ENCODE data around the gene SPTBN1.

Gene SPTBN1

DNA sequence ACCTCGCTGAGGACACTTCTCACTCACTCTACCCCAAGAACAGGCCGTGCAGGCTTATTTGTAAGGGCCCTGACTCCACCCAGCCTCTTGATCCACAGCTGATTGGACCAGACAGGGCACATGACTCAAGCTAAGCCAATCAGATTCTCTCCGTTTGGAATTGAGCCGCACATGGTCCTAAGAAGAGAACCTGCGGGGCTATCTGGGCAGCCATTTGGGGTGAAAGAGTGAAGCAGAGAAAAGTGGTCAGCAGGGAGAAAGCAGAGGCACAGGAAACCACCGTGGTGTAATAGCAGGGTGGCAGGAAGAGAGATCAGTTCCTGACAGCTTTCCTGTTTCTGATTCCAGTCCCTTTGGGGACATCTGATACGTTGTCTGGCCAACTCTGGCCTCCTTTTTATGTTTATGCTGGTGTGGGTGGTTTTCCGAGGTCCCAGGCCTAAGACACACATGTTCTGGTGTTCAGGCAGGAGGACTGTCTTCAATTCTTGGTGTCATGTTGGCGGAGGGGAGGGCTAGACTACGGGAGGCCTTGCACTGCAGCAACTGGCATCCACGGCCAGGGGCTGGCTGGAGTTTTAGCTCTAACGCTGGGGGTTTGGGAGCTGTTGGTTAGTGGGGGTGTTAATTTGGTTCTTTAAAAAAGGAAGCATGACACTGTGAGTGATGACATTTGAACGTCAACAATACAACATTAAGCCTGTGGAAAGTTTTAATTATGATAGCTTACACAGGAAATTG, 26.1 kb upstream of the SPTBN1 start:
- no peak for DNase-seq (ENCODE audit: low read depth, low spot score)
- no peaks in the 10 kb centered on the region for H3K9me3 ChIP-seq (ENCODE audit: low read depth, low read length)
- no peaks in the 10 kb centered on the region for H3K36me3 ChIP-seq (ENCODE audit: insufficient read depth, low read length)
- no peak for TF ChIP-seq FOXP2 (optimal IDR thresholded peaks at IDR 0.05; ENCODE audit: control extremely low read depth, extremely low read length, insufficient read depth)
- TF ChIP-seq EZH2 (IDR thresholded peaks at IDR 0.05), result no peak
- no peak for TF ChIP-seq POLR2AphosphoS5 (IDR thresholded peaks at IDR 0.05; ENCODE audit: borderline replicate concordance, low read depth, low read length)
- no peak overlapping the region for H3K9ac ChIP-seq (ENCODE audit: insufficient read length)
- no peak overlapping the region for H3K27ac ChIP-seq
- no peak overlapping the region for H3K4me3 ChIP-seq

DNA sequence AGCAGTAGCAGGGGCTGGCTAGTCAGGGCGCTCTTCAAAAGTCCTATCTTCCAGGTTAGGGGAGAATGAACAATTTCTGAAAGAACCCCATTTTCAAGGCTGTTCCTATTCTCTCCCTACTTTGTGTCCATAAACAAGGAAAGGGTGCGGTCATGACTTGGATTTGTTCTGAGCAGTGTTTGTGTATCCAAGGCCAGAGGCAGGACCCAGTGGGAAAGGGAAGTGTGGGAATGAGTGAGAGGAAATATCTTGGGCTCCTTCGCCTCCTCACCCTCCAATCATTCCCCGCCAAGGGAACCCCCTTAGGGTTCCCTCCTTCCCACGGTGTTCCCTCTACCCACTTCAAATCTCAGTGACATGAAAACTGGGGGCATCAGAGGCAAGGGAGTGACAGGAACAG, 25.5 kb upstream of the SPTBN1 start:
- DNase-seq (ENCODE audit: low read depth, low spot score), result no peak
- Histone ChIP-seq H3K9ac (ENCODE audit: insufficient read length) (no peak overlapping the region), H3K9me3 (ENCODE audit: low read depth, low read length) (no peaks in the 10 kb centered on the region), H3K27ac (no peak overlapping the region), H3K4me3 (no peak overlapping the region), H3K36me3 (ENCODE audit: insufficient read depth, low read length) (no peaks in the 10 kb centered on the region)
- TF ChIP-seq EZH2 (IDR thresholded peaks at IDR 0.05) (no peak), POLR2AphosphoS5 (IDR thresholded peaks at IDR 0.05; ENCODE audit: borderline replicate concordance, low read depth, low read length) (no peak), FOXP2 (optimal IDR thresholded peaks at IDR 0.05; ENCODE audit: control extremely low read depth, extremely low read length, insufficient read depth) (no peak)

DNA sequence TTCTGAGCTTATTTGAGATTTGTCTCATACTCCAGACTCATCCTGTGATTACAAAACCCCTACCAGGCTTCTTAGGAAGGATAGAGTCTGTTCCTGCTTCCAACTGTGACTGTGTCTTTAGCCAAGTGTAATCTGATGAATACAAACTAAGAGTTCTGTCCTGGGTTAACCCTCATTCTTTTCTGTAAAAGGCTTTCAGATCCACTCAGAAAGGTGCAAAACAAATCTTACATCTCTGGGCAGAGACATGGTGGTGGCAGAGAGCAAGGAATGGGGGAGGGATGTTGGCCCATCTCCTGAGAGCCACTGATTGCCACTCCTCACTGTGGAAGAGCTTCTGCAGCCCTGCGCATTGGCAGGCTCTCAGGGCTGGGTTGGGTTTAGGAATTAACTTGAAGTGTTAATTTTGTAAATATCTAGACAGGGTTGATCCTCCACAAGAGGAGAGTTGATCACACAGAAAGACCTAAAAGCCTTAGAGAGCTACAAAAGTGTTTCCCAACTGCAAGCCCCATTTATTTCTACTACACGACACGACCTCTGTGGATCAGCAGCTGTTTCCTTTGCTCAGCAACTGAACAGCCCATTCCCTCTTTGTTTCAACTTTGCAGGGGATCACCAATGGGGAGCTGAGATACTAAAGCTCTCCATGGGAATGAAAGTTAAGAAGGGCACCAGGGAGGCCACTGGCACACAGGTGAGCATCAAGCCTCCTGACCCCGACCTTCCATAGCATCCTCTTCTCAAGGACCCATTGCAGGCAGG, 23.7 kb upstream of the SPTBN1 start:
- no peaks in the 10 kb centered on the region for H3K9me3 ChIP-seq (ENCODE audit: low read depth, low read length)
- TF ChIP-seq EZH2 (IDR thresholded peaks at IDR 0.05), result no peak
- TF ChIP-seq FOXP2 (optimal IDR thresholded peaks at IDR 0.05; ENCODE audit: control extremely low read depth, extremely low read length, insufficient read depth), result no peak
- TF ChIP-seq POLR2AphosphoS5 (IDR thresholded peaks at IDR 0.05; ENCODE audit: borderline replicate concordance, low read depth, low read length), result no peak
- no peak overlapping the region for H3K27ac ChIP-seq
- DNase-seq (ENCODE audit: low read depth, low spot score), result no peak
- H3K9ac ChIP-seq (ENCODE audit: insufficient read length), result no peak overlapping the region
- H3K36me3 ChIP-seq (ENCODE audit: insufficient read depth, low read length), result no peaks in the 10 kb centered on the region
- no peak overlapping the region for H3K4me3 ChIP-seq

DNA sequence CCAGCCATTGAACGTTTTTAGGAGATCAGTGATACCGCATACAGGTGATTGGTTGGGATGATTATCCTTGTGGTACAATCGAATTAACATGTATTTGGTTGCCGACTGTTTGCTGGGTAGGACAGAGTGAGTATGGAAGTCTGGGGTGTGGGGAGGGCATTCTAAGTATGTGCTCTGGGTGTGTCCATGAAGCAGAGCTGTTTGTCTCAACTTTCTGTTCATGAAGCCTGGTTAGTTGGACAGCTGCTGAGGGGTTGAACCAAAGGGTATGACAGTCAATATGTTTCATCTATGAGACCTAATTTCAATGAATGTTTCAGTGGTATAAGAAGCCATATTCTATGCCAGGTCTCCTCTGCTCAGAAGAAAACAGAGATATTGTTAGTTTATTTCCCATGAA, 21.9 kb upstream of the SPTBN1 start:
- no peak for DNase-seq (ENCODE audit: low read depth, low spot score)
- H3K27ac ChIP-seq, result no peak overlapping the region
- no peaks in the 10 kb centered on the region for H3K9me3 ChIP-seq (ENCODE audit: low read depth, low read length)

DNA sequence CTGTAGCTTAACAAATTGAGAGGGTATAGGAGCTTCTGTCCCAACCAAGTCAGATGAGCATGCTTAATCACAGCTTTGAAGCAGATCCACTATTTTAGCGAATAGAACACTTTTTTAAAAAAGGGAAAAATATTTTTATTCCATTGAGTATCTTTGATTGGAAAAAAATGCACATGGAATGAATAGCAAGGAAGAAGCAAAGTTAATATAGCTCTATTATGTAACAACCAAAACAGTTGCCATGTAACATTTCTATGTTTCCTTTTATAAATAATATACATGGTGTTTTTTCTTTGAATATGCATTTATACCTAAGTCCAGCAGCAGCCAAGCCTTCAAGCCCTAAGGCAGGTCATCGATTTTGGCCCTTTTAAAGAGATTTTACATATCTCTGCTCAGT, 21.4 kb upstream of the SPTBN1 start:
- TF ChIP-seq FOXP2 (optimal IDR thresholded peaks at IDR 0.05; ENCODE audit: control extremely low read depth, extremely low read length, insufficient read depth), result no peak
- TF ChIP-seq EZH2 (IDR thresholded peaks at IDR 0.05), result no peak
- TF ChIP-seq POLR2AphosphoS5 (IDR thresholded peaks at IDR 0.05; ENCODE audit: borderline replicate concordance, low read depth, low read length), result no peak

More for the DNA sequence above, 21.9 kb upstream of the SPTBN1 start:
- no peaks in the 10 kb centered on the region for H3K36me3 ChIP-seq (ENCODE audit: insufficient read depth, low read length)
- TF ChIP-seq FOXP2 (optimal IDR thresholded peaks at IDR 0.05; ENCODE audit: control extremely low read depth, extremely low read length, insufficient read depth) (no peak), POLR2AphosphoS5 (IDR thresholded peaks at IDR 0.05; ENCODE audit: borderline replicate concordance, low read depth, low read length) (no peak), EZH2 (IDR thresholded peaks at IDR 0.05) (no peak)
- H3K9ac ChIP-seq (ENCODE audit: insufficient read length), result no peak overlapping the region
- no peak overlapping the region for H3K4me3 ChIP-seq

DNA sequence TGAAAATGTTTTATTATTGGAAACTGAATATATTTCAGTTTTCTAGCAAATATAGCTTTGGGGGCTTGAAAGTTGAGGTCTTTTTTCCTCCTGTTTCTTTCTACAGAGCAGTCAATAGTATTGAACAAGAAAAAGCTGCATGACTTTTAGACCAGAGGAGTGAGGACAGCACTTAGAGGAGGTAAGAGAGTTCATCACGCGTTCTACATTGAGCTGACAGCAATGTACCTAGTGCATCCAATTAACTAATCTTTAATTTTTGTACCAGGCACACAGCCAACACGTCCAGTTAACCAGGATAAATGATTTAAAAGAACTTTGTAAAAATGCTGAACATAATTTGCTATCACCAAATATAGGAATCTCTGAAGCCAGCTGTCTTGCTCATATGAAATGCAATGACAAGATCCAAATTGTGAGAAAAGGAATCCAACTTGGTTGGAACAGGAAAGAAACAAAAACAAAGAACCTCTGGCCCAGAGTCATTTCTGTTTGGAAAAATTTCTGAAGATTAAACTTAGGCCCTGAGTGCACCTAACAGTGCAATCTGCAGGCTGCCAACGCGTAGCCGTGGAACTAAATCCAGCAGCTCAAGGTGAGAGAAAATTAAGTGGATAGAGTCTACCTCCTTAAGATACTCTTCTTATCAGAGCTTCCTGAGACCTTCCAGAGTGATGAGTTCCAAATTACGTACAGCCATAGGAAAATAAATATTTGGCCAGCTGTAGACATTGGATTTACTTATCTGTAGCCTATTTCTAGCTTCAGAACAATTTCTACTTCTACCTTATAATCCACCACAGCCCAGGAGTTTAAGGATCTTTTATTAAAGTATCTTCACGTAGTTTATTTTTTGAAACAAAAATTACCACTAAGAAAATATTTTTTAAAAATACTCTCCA, 20.6 kb upstream of the SPTBN1 start:
- H3K9me3 ChIP-seq (ENCODE audit: low read depth, low read length), result no peaks in the 10 kb centered on the region
- no peak overlapping the region for H3K4me3 ChIP-seq
- no peaks in the 10 kb centered on the region for H3K36me3 ChIP-seq (ENCODE audit: insufficient read depth, low read length)
- no peak overlapping the region for H3K27ac ChIP-seq
- TF ChIP-seq POLR2AphosphoS5 (IDR thresholded peaks at IDR 0.05; ENCODE audit: borderline replicate concordance, low read depth, low read length) (no peak), FOXP2 (optimal IDR thresholded peaks at IDR 0.05; ENCODE audit: control extremely low read depth, extremely low read length, insufficient read depth) (no peak), EZH2 (IDR thresholded peaks at IDR 0.05) (no peak)
- H3K9ac ChIP-seq (ENCODE audit: insufficient read length), result no peak overlapping the region
- DNase-seq (ENCODE audit: low read depth, low spot score), result no peak

More for the DNA sequence above, 21.4 kb upstream of the SPTBN1 start:
- no peak for DNase-seq (ENCODE audit: low read depth, low spot score)
- Histone ChIP-seq H3K4me3 (no peak overlapping the region), H3K9ac (ENCODE audit: insufficient read length) (no peak overlapping the region), H3K36me3 (ENCODE audit: insufficient read depth, low read length) (no peaks in the 10 kb centered on the region), H3K9me3 (ENCODE audit: low read depth, low read length) (no peaks in the 10 kb centered on the region), H3K27ac (no peak overlapping the region)

DNA sequence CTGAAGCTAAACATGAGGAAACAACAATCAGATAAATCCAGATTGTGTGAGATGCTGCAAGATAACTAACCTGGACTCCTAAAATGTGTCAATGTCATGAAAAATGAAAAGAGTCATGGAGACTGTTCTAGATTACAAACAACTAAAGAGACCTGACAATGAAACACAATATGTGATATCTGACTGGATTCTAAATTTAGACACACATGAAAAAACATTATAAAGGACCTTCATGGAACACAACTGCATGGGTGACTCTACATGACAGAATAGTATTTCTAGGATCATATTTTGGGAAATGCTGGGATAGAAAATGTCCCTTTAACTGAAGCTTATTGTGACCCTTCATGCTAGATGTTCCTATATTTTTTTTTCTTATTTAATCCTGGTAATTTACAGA, 18.5 kb upstream of the SPTBN1 start:
- no peak overlapping the region for H3K27ac ChIP-seq
- no peak overlapping the region for H3K4me3 ChIP-seq
- DNase-seq (ENCODE audit: low read depth, low spot score), result no peak
- TF ChIP-seq EZH2 (IDR thresholded peaks at IDR 0.05), result no peak
- TF ChIP-seq POLR2AphosphoS5 (IDR thresholded peaks at IDR 0.05; ENCODE audit: borderline replicate concordance, low read depth, low read length), result no peak
- TF ChIP-seq FOXP2 (optimal IDR thresholded peaks at IDR 0.05; ENCODE audit: control extremely low read depth, extremely low read length, insufficient read depth), result no peak
- H3K9ac ChIP-seq (ENCODE audit: insufficient read length), result no peak overlapping the region
- H3K9me3 ChIP-seq (ENCODE audit: low read depth, low read length), result no peaks in the 10 kb centered on the region
- no peaks in the 10 kb centered on the region for H3K36me3 ChIP-seq (ENCODE audit: insufficient read depth, low read length)

DNA sequence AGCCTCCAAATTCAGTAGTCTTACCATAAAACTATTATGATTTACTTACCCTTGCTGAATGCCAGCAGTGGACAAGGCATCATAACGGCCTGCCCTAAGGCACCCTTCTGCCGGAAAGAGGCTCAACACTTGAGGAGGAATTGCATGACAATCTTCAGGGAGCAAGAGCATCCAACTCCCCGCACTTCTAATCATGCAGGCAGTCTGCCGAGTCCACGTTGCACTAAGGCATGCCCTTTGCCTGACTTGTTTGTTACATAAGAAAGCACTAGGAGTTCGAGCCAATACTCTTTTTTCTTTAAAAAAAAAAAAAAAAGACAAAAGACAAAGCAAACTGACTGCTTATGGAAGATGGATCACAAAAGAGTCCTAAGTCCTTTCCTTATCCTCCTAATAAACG, 17.9 kb upstream of the SPTBN1 start:
- Histone ChIP-seq H3K9me3 (ENCODE audit: low read depth, low read length) (no peaks in the 10 kb centered on the region), H3K4me3 (no peak overlapping the region), H3K36me3 (ENCODE audit: insufficient read depth, low read length) (no peaks in the 10 kb centered on the region), H3K9ac (ENCODE audit: insufficient read length) (no peak overlapping the region), H3K27ac (no peak overlapping the region)
- TF ChIP-seq POLR2AphosphoS5 (IDR thresholded peaks at IDR 0.05; ENCODE audit: borderline replicate concordance, low read depth, low read length), result no peak
- TF ChIP-seq FOXP2 (optimal IDR thresholded peaks at IDR 0.05; ENCODE audit: control extremely low read depth, extremely low read length, insufficient read depth), result no peak
- no peak for TF ChIP-seq EZH2 (IDR thresholded peaks at IDR 0.05)
- no peak for DNase-seq (ENCODE audit: low read depth, low spot score)
